IPS DF 4.7 (cell line): ENCODE data around the gene ASB12.
"Not testable (repeated sequence)": the region's sequence is repeated elsewhere in the genome, so short reads cannot be mapped to it uniquely, and the experiment has no call there.

ENCODE experiments used
- DNase-seq: peaks from one replicate; pipeline ENCODE4 v3.0.0-alpha.2; 2013; ENCODE audit warnings: low spot score; ENCODE audit errors: extremely low read depth

ASB12 gene, protein sequence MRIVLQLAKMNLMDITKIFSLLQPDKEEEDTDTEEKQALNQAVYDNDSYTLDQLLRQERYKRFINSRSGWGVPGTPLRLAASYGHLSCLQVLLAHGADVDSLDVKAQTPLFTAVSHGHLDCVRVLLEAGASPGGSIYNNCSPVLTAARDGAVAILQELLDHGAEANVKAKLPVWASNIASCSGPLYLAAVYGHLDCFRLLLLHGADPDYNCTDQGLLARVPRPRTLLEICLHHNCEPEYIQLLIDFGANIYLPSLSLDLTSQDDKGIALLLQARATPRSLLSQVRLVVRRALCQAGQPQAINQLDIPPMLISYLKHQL

DNA sequence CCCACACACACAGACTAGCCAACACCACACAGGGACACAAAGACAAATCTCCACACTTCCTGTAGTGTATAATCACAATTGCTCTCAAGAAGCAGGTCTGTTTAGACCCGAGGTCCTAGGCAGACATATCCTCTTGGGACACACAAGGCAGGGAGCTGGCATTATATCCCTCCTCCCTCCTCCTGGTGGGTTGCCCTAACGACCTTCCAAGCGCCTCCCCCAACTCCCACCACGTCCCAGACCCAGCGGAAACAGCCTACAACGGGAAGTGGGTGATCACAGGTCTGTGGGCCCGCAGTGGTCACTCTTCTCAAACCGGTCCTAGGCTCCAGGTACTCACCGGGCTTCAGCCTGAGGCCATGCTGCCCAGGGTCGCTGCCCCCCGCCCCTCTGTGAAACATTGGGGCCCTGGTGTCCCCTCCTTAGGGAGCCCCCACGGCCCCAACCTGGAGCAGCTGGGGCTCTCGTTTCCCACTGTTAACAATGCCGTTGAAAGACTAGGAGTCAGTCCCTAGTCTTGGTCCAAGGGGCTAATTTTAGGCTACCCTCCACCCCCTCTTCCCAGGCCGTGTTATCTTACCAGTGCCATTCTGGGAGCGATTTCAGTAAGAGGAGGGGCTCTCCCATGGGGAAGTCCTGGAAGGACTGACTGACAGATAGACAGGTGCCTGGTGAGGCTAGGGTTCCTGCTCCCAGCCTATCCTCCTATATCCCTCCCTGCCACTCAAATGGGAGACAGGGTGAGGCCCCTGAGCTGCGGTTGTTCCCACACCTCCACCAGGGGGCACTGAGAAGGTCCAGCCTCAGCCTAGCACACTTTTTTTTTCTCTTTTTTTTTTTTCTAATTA lies at the start of gene ASB12:
ASB12 (minus strand) TSS at position 485 of the 848 bp plus-strand sequence. CDS start 4,957 bp downstream, outside the sequence.
- no peak for DNase-seq

DNA sequence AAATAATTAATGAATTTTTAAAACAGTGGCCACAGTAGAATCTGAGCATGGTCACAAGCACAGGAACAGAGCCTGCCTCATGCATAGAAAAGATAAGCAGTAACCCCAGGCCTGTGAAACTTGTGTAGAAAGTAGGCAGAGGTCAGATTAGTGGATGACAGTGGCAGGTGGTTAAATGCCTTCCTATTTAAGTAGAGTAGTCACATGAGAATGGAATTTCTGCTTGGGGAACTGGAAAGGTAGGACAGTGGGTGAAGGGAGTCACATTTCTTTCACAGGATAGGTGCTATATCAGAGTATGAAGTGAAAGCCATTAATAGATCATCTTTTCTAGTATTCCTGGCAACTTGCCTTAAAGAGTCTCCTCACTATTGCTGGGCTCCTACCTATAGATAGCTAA lies 34.9 kb upstream of the ASB12 start:
- DNase-seq, result no peak

DNA sequence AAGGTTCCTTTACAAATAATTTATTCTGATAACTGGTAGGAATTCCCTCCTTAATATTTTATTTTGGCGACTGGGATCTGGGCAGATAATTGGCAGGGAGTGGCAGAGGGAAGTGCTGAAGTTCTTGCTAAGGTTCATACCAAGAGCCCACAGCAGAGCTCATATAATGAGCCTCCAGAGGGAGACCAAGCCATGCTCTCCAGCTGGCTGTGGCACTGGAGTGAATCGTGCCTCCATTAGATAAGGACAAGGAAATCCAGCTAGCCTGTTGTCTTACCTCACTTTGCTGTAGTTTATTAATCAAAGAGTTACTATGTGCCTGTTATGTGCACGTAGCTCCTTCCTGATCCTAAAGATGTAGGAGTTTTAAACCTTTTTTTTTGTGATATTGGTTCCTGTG lies 1.3 kb downstream of the ASB12 start:
- no peak for DNase-seq

DNA sequence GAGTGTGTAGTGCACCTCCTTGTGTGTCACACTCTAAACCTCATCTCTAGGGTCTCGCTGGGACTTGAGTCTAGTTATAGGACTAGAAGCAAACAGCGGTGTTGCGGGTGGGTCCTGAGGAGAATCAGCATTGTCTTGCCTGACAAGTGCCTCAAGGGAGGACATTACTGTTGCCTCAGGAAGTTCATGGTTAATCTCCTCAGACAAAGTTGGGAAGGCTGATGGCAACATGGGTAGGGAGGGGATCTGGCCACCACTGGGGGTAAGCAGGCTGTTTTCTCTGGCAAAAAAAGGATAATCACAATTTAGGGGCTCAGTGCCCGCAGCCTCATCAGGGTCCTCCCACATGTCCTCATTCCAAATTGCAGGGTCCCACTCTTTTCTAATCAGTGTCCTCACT lies 12.4 kb downstream of the ASB12 start:
- DNase-seq, result no peak

DNA sequence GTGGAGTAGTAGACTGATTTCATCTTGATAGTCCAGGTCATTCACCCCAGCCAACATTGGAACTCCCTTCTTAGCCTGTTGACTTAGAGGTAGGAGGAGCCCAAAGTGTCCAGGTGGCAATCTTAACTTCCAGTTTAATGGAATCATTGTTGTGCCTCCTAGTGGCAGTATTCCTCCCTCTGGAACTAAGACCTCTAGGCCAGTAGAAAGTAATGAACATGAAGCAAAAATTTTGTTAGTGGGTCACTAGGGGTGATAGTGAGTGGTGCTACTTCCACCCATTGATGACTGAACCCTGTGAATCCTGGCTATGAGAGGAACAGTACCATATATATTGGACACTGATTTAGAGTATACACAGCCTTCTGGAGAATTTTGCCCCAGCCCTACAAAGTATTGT lies 16.4 kb downstream of the ASB12 start:
- not testable (repeated sequence) for DNase-seq

DNA sequence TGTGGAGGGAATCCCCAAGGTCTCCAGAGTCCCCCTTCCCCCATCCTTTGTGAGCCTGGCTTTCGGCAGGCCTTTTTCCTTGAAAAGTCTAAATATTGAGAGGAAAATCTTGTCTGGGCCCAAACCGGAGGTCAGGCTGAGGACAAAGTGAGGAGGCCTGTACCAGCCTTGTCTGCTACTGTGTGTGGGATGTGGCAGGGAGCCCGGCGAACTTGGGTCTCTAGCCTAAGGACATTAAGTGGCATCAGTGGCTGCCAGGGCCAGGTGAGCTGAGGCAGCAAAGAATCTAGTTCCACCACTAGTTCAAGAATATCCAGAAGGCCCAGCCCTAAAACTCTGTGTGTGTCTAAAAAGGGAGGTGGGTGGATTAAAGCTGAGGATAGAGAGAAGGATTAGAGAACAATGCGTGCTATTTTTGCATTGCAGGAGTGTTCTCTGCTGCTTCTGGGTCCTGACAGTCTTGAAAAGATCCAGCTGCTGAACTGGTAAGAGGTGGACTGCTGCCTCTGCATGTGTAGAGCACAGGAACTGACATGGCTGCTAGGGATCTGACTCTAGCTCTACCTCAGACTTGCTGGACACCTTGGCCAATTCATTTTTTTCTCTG lies 23.7 kb downstream of the ASB12 start:
- DNase-seq, result no peak

DNA sequence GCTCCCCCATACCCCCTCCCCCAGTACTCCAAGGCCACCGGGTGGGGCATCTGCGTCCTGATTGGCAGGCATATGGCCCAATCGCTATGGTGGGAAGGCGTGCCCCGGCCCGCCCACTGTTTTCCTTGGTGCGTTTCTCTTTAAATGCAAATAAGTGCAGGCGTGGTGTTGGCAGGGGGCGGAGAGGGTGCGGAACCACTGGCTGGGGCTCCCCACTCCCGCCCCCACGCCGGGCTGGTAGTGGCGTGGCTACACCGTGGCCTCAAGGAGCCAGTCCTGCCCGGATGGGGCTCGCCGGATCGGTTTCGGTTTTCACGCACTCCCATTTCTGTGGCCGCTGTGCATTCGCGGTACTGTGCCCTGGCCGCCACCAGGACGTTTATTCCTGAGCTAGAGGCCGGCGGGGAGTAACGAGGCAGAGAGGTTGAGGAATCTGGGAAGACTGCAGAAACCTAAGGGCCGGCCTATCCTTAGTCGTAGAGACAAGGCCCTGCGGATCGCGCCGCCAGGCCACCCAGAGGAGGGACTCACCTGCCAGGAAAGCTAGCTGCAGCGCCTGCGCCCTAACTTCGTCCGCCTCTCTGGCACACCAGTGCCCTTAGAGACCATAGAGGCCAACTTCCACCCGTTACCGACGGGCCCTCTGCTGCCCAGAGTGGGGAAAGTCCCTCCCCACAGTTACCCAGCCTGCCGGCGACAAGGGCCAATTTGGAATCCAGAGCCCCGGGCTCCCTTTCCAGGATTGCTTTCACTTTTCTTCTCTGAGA lies 24.5 kb downstream of the ASB12 start:
- no peak for DNase-seq

DNA sequence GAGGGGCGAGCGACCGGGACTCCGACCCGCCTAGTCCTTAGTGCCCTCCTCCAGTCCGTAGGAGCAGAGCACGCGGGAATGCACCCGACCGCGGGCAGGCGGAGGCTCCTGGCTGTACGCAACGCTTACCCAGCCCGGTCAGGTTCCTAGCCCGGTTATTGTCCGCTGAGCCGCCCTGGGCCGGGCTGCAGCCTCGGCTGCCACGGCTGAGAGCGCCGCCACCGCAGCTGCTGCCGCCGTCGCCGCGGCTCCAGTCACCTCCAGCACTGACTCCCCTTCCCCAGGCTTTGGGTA lies 25.0 kb downstream of the ASB12 start, which contains the start of gene AMER1:
AMER1 (minus strand) TSS at position 268 of the 294 bp plus-strand sequence. CDS start 12,422 bp downstream, outside the sequence.
- no peak for DNase-seq

DNA sequence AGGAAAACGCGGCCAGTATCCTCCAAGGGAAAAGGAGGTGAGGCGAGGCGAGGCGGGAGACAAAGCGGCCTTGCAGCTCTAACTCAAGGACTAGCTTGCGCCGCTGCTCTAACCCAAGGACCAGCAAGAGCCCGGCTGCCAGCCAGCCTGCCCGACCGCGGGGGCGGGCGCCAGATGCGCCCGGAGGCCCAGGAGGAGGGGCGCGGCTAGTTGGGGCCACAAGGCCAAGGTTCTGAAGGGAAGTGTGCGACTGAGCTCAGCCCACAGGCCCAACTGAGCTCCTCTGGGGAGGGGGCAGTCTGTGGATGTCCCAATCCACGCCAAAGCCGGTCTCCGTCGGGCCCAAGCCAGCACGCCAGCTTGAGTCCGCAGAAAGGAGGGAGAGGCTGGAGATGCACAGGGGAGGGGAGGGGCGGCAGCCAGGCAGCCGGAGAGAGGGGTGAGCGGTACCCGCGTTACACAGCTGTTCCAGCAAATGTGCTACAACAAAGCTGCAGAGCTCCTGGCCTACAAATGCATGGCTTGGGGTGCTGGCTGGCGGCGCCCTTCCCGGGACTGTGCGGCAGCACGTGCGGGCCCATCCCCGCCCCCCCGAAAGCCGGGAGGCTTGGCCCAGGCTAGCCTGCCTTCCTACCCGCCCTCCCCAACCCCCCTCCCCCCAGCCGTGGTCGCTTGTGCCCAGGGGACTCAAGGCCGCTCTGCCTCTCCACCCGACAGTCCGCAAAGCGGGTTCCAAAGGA lies 25.5 kb downstream of the ASB12 start:
- no peak for DNase-seq

DNA sequence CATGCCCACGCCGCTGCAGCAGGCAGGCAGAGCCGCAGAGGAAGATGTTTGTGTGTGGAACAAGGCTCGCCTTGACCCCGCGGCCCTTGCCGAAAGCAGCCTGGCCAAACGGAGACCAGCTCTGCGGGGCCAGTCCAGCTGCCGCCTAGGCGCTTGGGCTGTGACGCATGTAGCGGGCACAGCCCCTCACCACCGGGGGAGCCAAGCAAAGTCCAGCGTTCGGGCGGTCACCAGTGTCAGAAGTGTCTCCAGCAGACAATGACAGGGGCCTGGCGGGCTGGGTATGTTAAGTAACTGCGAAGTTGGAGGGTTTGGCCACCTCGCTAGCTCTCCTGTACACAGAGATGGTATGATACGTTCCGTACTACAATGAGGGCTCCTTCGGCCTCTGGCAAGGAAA lies 26.2 kb downstream of the ASB12 start:
- no peak for DNase-seq

DNA sequence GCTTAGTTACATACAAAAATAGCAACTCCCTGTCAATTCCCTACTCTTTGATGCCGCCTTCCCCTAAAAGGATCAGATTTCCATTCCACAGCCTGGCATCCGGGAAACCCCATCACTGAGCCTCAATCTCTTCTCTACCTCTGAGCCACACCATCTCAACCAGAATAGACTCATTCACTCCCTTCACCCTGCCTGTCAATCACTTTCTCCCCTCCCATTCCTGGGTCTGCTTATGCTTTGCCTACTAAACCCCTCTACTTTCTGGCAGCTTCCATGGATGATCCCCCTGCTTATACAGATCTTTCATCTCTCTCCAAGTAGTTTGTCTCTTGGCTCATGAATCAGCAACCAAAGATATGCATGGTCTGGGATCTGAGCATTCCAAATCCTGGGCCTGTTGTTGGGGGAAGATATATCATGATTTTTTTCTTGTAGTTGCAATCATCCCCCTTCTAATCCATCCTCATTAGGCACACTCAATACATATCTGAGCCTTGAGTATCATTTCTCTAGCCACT lies 27.5 kb downstream of the ASB12 start:
- DNase-seq, result no peak

DNA sequence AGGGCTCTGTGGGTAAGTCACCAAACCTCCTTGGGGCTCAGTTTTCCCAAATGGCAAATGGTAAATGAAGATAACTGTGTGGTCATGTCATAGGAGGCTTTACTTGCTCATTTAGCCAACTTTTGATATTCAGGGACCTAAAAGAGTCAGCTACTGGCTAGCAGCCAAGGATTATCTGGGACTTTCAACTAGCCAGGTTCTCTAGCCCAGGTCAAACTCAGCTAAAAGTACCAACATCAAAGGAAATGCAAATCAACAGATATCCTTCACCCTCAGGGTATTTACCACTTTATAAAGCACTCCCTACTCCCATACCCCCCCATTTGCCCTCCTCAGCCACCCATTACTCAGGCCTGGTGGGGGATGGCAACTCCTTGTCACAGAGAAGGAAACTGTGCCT lies 32.4 kb downstream of the ASB12 start:
- DNase-seq, result no peak

DNA sequence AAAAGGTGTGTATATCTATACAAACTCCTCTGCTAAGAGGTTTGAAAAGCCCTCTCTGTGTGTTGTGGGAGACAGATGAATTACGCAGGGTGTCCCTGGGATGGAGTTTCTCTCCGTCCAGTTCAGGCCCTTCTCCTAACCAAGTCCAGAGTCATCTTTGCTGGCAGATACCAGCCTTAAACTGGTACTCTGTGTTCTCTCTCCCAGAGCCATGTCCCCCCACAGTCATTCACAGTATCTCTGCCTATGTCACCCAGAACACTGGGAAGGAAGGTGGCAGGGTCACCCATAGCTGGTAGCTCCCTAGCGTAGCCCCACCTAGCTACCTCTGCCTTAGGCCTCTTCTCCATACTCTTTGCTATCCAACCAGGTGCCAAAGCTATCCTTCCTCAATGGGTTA lies 33.8 kb downstream of the ASB12 start:
- DNase-seq, result no peak

DNA sequence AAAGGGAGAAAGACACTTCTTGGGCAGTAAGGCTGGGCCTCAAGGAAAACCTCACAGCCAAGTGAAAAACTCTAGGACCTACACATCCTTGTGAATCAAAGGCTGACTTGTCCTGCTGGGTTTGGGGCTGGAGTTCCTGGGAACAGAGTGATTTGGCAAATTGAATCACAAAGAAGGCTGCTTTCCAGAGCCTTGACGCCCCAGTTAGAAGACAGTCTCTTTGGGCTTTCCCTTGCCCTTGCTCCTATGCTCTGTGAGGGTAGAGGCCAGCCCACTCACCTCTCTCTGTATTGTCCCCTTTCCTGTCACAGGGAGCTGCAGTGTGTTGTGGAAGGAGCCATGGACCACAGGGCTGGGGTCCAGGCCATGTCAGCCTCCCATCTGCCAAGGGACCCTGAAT lies 34.5 kb downstream of the ASB12 start:
- DNase-seq, result no peak

DNA sequence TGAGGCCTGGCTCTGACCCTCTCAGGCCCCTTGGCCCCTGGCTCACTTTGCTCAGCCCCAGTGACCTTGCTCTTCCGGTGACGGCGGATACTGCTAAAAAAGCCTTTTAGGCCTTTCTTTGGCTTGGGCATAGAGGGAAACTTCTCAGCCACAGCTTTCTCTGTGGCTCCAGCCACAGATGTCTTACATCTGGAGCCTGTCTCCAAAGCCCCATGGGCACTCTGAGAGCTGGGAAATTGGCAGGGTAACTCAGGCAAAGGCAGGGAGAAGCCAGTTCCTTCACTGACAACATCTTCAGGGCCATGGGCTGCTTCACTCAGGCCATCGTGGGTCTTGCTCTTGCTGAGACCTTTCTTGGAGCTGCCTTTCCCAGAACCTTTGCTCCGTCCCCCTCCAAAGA lies 37.7 kb downstream of the ASB12 start:
- DNase-seq, result no peak

DNA sequence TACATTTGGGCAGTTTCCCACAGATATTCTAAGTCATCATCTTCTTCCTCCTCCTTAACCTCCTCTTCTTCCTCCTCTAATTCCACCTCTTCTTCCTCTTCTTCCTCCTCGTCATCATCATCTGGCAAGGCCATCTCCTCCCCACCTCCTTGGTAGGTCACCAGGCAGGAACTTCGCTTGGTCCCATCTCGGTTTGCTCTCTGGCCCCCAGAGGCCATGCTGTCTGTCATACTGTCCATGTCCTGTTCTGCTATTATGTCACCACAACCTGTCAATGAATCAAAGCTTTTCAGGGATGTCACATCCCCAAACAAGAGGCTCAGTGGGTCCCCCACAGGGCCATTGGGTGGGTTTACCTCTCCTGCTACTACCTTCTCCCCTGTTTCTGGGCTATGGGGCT lies 38.4 kb downstream of the ASB12 start:
- DNase-seq, result no peak

DNA sequence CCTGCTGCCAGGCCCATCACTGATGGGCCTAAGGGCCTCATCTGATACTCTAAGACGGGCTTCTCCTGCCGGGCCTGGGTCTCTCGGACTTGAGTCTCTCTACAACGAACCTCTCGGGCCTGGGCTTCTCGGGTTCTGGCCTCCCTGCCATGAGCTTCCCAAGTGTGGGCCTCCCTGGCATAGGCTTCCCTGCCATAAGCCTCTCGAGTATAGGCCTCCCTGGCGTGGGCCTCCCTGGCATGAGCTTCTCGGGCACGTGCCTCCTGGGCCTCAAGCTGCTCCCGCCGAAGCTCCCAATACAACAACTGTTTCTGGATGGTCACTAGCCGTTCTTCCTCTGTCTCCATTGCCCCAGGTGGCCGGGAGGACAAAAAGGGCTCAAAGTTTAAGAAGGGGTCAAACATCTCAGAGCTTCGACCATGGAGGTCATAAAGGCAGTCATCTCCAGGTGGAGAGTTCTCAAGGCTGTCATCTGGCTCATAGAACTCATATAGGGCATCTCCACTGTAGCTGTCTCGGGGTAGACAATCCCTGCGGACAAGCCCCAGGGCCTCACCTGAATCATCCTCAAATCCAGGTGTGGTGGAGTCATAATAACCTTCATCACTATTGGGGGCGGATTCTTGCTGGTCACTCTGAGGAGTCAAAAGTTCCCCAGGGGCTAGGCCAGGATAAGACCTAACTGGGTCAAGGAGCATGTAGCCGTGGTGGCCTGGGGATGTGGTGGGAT lies 39.0 kb downstream of the ASB12 start:
- DNase-seq, result no peak

DNA sequence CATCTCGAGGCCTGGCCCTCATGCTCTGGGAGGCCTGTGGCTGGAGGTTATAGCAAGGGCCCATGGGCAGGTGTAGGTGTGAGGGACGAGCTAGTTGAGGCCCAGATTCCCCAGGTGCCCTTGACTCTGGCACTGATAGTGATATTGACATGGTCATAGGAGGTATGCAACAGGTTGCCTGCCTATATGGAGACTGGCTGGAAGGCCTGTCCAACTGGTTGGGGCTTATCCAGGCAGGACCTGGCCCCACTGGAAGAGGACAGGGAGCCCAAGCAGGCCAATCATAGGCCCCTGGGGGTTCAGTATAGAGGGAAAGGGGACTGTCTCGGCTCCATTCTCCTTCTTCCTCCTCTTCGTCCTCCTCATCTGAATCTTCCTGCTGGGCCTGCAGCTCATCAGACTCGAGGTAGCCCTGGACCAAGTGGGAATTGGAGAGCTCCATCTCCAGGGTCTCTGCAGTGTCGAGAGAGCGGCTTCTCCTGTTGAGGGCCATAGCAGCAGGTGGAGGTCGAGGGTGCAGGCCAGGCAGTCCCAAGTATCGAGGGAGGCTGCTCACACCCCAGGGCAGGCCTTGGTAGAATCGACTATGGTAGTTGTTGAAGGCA lies 40.2 kb downstream of the ASB12 start:
- no peak for DNase-seq

DNA sequence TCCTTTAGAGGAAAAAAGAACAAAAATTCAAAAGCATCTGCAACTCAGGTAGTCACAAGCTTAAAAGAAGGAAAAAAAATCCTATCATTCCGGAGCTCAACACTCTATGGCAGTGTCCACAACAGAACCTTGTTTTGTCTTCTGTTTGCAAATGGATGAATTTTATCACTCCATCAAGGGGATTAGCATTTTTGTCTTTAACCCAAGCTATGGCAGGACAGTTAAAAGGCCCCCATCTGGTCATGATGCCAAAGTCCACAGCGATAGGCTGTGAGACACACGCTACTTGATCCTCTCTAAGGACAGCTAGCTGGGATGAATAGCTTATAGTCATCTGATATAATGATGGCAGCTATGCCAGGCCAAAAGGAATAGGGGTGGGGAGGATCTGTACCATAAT lies 41.5 kb downstream of the ASB12 start:
- no peak for DNase-seq

DNA sequence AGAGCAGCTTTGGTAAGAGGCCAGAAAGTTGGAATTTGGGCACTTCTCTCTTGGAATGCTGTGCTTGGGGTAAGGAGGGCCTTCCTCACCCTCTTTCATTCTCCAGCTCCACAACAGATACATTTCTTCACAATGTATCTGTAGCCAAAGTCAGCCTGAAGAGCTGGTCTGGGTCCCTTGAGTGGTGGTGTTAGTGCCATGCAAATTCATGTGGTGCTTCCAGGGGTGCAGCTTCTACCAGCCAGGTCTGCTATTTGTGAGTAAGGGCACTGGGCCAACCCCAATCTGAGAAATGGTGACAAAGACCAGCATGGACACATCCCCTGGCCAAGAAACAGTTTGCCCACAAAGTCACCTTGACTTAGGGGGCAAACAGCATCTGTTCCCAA lies 42.7 kb downstream of the ASB12 start:
- DNase-seq, result no peak
